HepG2 (cell line): ENCODE data around the gene COL5A1. TPM values are rescaled to one million over a fixed set of nuclear protein-coding genes. Genes with fewer than 3 reads are reported as not detected.

Source experiments
- ATAC-seq: fragments of 200-7000 bp; cut with Tn5 transposase; 3 replicates; pipeline ENCODE4 v1.9.1; 2020; ENCODE audit warnings: mild to moderate bottlenecking, moderate library complexity
- BruUV-seq: library from RNA; stranded (reverse); fragments of 400-500 nt; replicated peaks from 2 replicates; lab custom pipeline; 2021; lab: Mats Ljungman, UMichigan
- CTCF ChIA-PET: fragments of 300-600 bp; formaldehyde crosslinking; extraction: SDS; loops from one replicate; lab custom pipeline; 2021; ENCODE audit warnings: low total read pairs, inconsistent platforms, low intra/inter-chr PET ratio; lab: Yijun Ruan, JAX
- POLR2A ChIA-PET: fragments of 350-600 bp; sonication (Branson Sonifier 250); formaldehyde crosslinking; loops from one replicate; lab custom pipeline; 2020; ENCODE audit warnings: antibody characterized with exemption, inconsistent platforms; lab: Yijun Ruan, JAX
- DNase-seq: peaks from one replicate; pipeline ENCODE4 v3.0.0-alpha.2; 2015; ENCODE audit warnings: low spot score
- FAIRE-seq: peaks from 3 replicates; lab custom pipeline; 2011; peaks lifted over from hg19 to GRCh38; lab: Jason Lieb, UNC
- H2AFZ ChIP-seq: one replicate; pipeline ENCODE4 v1.6.1; 2011; ENCODE audit warnings: low read length, inconsistent platforms
- H3K27ac ChIP-seq: fragments of 300-600 bp; 3 replicates; pipeline ENCODE4 v1.8.0; 2011; ENCODE audit warnings: mixed run types, mild to moderate bottlenecking, mixed read lengths, low read length, inconsistent platforms; ENCODE audit not compliant: insufficient read depth; ENCODE audit errors: extremely low read length
- H3K27me3 ChIP-seq, 2 experiments: fragments of 200-600 bp in 1 of 2; 2 replicates in 1 of 2; 3 replicates in 1 of 2; pipeline versions ENCODE4 v1.6.0 to v1.8.0; 2011; ENCODE audit warnings: low read length in 2 of 2, mild to moderate bottlenecking in 2 of 2, moderate library complexity in 2 of 2, inconsistent platforms in 1 of 2; ENCODE audit not compliant: insufficient read depth in 2 of 2, control insufficient read depth in 1 of 2
- H3K36me3 ChIP-seq, 2 experiments: fragments of 200-600 bp in 1 of 2; replicated peaks in 1 of 2; 2 replicates in 1 of 2; 3 replicates in 1 of 2; pipeline versions ENCODE4 v1.5.1 to v1.8.0; 2011; ENCODE audit warnings: low read length in 2 of 2, inconsistent platforms in 1 of 2; ENCODE audit not compliant: insufficient read depth in 2 of 2, control insufficient read depth in 1 of 2
- H3K4me1 ChIP-seq: 2 replicates; pipeline ENCODE4 v1.5.1; 2012; ENCODE audit warnings: low read length, inconsistent platforms; ENCODE audit not compliant: insufficient read depth
- H3K4me2 ChIP-seq: 2 replicates; pipeline ENCODE4 v1.6.0; 2011; ENCODE audit warnings: low read depth, low read length, inconsistent platforms
- H3K4me3 ChIP-seq, 3 experiments: fragments of 200-600 bp in 1 of 3; sonication (generic), shearing (Covaris generic) in 1 of 3; replicated peaks in 1 of 3; 2 replicates each; pipeline ENCODE4 v1.5.1; 2011 to 2016; ENCODE audit warnings: low read length in 3 of 3, inconsistent platforms in 2 of 3, low read depth in 2 of 3, mild to moderate bottlenecking in 2 of 3, control low read depth in 1 of 3, mixed read lengths in 1 of 3; ENCODE audit not compliant: insufficient read depth in 1 of 3
- H3K79me2 ChIP-seq: one replicate; pipeline ENCODE4 v1.6.1; 2011; ENCODE audit warnings: low read length, inconsistent platforms; ENCODE audit not compliant: insufficient read depth
- H3K9ac ChIP-seq: 2 replicates; pipeline ENCODE4 v1.6.0; 2011; ENCODE audit warnings: mild to moderate bottlenecking, low read depth, low read length, inconsistent platforms; ENCODE audit not compliant: insufficient read depth
- H3K9me3 ChIP-seq: 2 replicates; pipeline ENCODE4 v1.5.1; 2012; ENCODE audit warnings: mild to moderate bottlenecking, low read length
- H4K20me1 ChIP-seq: 2 replicates; pipeline ENCODE4 v1.6.0; 2011; ENCODE audit warnings: inconsistent platforms, mild to moderate bottlenecking, low read length, moderate library complexity; ENCODE audit not compliant: insufficient read depth
- CCAR2 ChIP-seq: fragments of 200-400 bp; formaldehyde crosslinking; optimal IDR thresholded peaks from 2 replicates; pipeline ENCODE3; 2018; ENCODE audit warnings: low read depth, mild to moderate bottlenecking, low read length, moderate library complexity
- HOXA9 ChIP-seq: sonication (generic); formaldehyde crosslinking; IDR thresholded peaks from 2 replicates; pipeline ENCODE4 v1.8.1; 2022; ENCODE audit warnings: missing genetic modification reagents, mild to moderate bottlenecking, moderate library complexity, borderline replicate concordance
- MXD4 ChIP-seq: IDR thresholded peaks from 2 replicates; pipeline ENCODE4 v1.6.1; 2016; ENCODE audit warnings: mild to moderate bottlenecking, missing biosample characterization, missing genetic modification reagents
- NFRKB ChIP-seq: fragments of 450-650 bp; IDR thresholded peaks from 2 replicates; pipeline ENCODE4 v1.6.1; 2017
- PAWR ChIP-seq: sonication (generic); formaldehyde crosslinking; IDR thresholded peaks from 2 replicates; pipeline ENCODE4 v1.4.0; 2020; ENCODE audit warnings: missing genetic modification reagents, mild to moderate bottlenecking, borderline replicate concordance
- SMC3 ChIP-seq: IDR thresholded peaks from 2 replicates; pipeline ENCODE4 v1.6.1; 2011; ENCODE audit warnings: low read length, improper control_type of control experiment
- SP1 ChIP-seq, 2 experiments: fragments of 450-650 bp in 1 of 2; sonication (generic) in 1 of 2; formaldehyde crosslinking in 1 of 2; IDR thresholded peaks; 2 replicates each; pipeline versions ENCODE4 v1.4.0 to v1.6.1; 2016 to 2020; ENCODE audit warnings: missing genetic modification reagents in 1 of 2
- ZFP36L2 ChIP-seq: sonication (generic); formaldehyde crosslinking; IDR thresholded peaks from 2 replicates; pipeline ENCODE4 v1.4.0; 2020; ENCODE audit warnings: missing genetic modification reagents
- ZNF468 ChIP-seq: sonication (generic); formaldehyde crosslinking; IDR thresholded peaks from 2 replicates; pipeline ENCODE4 v1.8.0; 2022; ENCODE audit warnings: mild to moderate bottlenecking, moderate library complexity, missing genetic modification reagents
- WGBS: methylation state at CpG from one replicate; pipeline ENCODE4 v1.1.6; 2017; ENCODE audit warnings: low lambda C conversion rate; 5-methylcytosine and 5-hydroxymethylcytosine counted together
- in situ Hi-C: cut with HindIII; loops from 2 replicates; pipeline ENCODE4 v1.10.0; 2017; ENCODE audit warnings: low pct_unique_long_range_greater_than_20kb; ENCODE audit not compliant: extremely low pct_ligation_motif_present
- intact Hi-C: fragments of 100-400 bp; cut with micrococcal nuclease; formaldehyde crosslinking; loops from one replicate; pipeline ENCODE4 v1.10.0; 2022; ENCODE audit not compliant: unreplicated experiment
- polyA plus RNA-seq, 8 experiments: library from polyadenylated mRNA; depleted of rRNA in 3 of 8; stranded (reverse) in 7 of 8; unstranded in 1 of 8; fragments of >200 nt; fragmentation: Illumina TruSeq in 4 of 8; extraction: Trizol in 4 of 8; gene quantifications; 2 replicates each; pipeline versions ENCODE4 v1.2.1 to v1.2.3, GENCODE V29; 2011 to 2016; ENCODE audit warnings: low read depth in 4 of 8, missing spikeins in 1 of 8, mixed read lengths in 1 of 8; ENCODE audit not compliant: insufficient read depth in 1 of 8
- total RNA-seq, 5 experiments: library from RNA; depleted of rRNA; stranded (reverse); fragments of >200 nt; fragmentation: Illumina TruSeq; extraction: Trizol; gene quantifications; 2 replicates each; pipeline ENCODE4 v1.2.3, GENCODE V29; 2016; ENCODE audit warnings: low read depth in 1 of 5
- TF ChIP-seq, protein P1 (sequence below): sonication (generic); formaldehyde crosslinking; IDR thresholded peaks from 2 replicates; pipeline ENCODE4 v1.5.1; 2020; ENCODE audit warnings: mild to moderate bottlenecking, missing genetic modification reagents, borderline replicate concordance
- TF ChIP-seq, protein P2 (sequence below): sonication (generic); formaldehyde crosslinking; IDR thresholded peaks from 2 replicates; pipeline ENCODE4 v1.5.0; 2020; ENCODE audit warnings: mild to moderate bottlenecking, low read depth, missing genetic modification reagents, borderline replicate concordance

COL5A1 gene
- total and polyA plus RNA-seq, 2 of the 13 experiments (the other 11 are each of a cell fraction or from before 2014, with no cell fraction given) = not detected

DNA sequence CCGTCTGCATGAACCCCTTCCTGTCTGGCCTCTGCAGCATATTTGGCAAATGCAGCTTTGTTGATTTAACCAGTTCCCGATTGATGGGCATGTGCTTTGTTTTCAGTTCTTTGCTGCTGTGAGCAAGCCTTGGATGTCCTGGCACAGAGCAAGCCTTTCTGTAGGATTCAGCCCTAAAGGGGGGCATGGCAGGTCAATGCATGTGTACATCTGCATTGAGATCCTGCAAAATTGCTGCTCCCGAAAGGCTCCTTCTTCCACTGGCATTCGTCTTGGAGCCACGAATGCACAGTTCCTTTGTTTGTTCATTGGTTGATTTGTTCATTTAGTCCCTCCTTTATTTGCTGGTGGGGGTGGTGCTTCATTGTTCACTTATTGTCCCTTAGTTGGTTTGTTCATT, 34.8 kb downstream of the COL5A1 start (continued):
- TF ChIP-seq SMC3 (no peak), CCAR2 (no peak)

DNA sequence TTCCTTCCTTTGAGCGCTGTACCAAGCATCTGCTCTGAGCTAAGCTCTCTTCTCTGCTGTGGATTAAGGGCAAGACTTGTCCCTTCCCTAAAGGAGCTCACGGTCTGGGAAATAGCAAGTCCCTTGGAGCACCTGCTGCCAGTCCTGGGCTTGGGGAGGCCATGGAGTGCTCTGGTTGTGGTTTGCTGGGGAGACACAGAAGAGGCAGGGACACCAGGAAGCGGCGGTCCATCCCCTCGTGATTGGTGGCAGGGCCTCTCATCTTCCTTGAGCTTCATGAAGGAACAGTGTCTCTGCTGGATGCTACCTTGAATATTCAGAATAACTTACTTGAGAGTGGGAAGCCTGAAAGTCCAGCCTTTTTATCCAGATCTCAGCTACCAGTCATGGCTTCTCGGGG, 35.3 kb downstream of the COL5A1 start:
- no peak overlapping the region for H3K4me3 ChIP-seq
- no peak overlapping the region for H3K27ac ChIP-seq
- ATAC-seq (no peak), FAIRE-seq (no peak), DNase-seq (no peak)
- in situ Hi-C loops = no loop called here
- BruUV-seq = no TSS peak
- no peaks in the 10 kb centered on the region for H3K9me3 ChIP-seq
- H3K36me3 ChIP-seq = no peaks in the 10 kb centered on the region
- intact Hi-C loops = no loop called here
- ChIA-PET POLR2A (no interaction called here), CTCF (no interaction called here)
- H4K20me1 ChIP-seq = no peaks in the 10 kb centered on the region
- H3K4me2 ChIP-seq = no peak overlapping the region
- TF ChIP-seq ZFP36L2 (CRISPR knock-in tag) = no peak
- TF ChIP-seq ZNF468 (CRISPR knock-in tag) = no peak
- TF ChIP-seq, protein P1, sequence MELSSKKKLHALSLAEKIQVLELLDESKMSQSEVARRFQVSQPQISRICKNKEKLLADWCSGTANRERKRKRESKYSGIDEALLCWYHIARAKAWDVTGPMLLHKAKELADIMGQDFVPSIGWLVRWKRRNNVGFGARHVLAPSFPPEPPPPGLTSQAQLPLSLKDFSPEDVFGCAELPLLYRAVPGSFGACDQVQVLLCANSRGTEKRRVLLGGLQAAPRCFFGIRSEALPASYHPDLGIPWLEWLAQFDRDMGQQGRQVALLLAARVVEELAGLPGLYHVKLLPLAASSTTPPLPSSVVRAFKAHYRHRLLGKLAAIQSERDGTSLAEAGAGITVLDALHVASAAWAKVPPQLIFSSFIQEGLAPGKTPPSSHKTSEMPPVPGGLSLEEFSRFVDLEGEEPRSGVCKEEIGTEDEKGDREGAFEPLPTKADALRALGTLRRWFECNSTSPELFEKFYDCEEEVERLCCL (CRISPR knock-in tag) = no peak
- TF ChIP-seq SP1 (IDR thresholded peaks at IDR 0.05) = no peak
- no peak for TF ChIP-seq SP1 (CRISPR knock-in tag; IDR thresholded peaks at IDR 0.05)
- TF ChIP-seq PAWR (CRISPR knock-in tag) = no peak
- TF ChIP-seq CCAR2 = no peak
- no peak for TF ChIP-seq MXD4 (CRISPR knock-in tag)
- TF ChIP-seq, protein P2, sequence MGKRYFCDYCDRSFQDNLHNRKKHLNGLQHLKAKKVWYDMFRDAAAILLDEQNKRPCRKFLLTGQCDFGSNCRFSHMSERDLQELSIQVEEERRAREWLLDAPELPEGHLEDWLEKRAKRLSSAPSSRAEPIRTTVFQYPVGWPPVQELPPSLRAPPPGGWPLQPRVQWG (CRISPR knock-in tag) = no peak
- no peak for TF ChIP-seq NFRKB
- no peak for TF ChIP-seq HOXA9 (CRISPR knock-in tag)
- no peaks in the 10 kb centered on the region for H3K79me2 ChIP-seq
- peaks cover 3 to 22% of the 10 kb centered on the region in 2 experiments; a peak in 3 of 5 replicates for H3K27me3 ChIP-seq
- H3K9ac ChIP-seq = no peak overlapping the region
- 0% methylated on average over 2 of the region's 6 CpGs for WGBS
- no peak overlapping the region for H2AFZ ChIP-seq
- no peaks in the 10 kb centered on the region for H3K4me1 ChIP-seq
